K562 (cell line): ENCODE results near the gene WDR18. TPM values are rescaled to one million over a fixed set of nuclear protein-coding genes. Genes with fewer than 3 reads are reported as not detected.

Experiments
- BACH1 ChIP-seq: fragments of 200-800 bp; sonication (Bioruptor generic); IDR thresholded peaks from 2 replicates; pipeline ENCODE4 v1.6.1; 2016; ENCODE audit warnings: missing genetic modification characterization, missing compliant biosample characterization
- CAMTA2 ChIP-seq: fragments of 250-450 bp; sonication (Bioruptor Pico); conservative IDR thresholded peaks from 2 replicates; pipeline ENCODE4 v1.5.1; 2022
- HOMEZ ChIP-seq: fragments of 250-450 bp; sonication (Bioruptor Pico); IDR thresholded peaks from 2 replicates; pipeline ENCODE4 v1.4.0; 2020; ENCODE audit warnings: mild to moderate bottlenecking, moderate library complexity
- NONO ChIP-seq, 2 experiments: fragments of 200-400 bp in 1 of 2; fragments of 450-650 bp in 1 of 2; formaldehyde crosslinking in 1 of 2; IDR thresholded peaks; 2 replicates each; pipeline ENCODE4 v1.6.1; 2017; ENCODE audit warnings: low read depth in 2 of 2, mild to moderate bottlenecking in 2 of 2, moderate library complexity in 2 of 2, low read length in 1 of 2
- OTX1 ChIP-seq: fragments of 450-650 bp; formaldehyde crosslinking; IDR thresholded peaks from 2 replicates; pipeline ENCODE4 v1.4.0; 2022; ENCODE audit warnings: mild to moderate bottlenecking
- PHF8 ChIP-seq: fragments of 200-600 bp; sonication (generic); IDR thresholded peaks from 2 replicates; pipeline ENCODE4 v1.6.1; 2012; ENCODE audit warnings: mixed run types, mild to moderate bottlenecking, inconsistent platforms, low read length, moderate library complexity, borderline replicate concordance
- RFX7 ChIP-seq: fragments of 250-450 bp; sonication (Bioruptor Pico); IDR thresholded peaks from 2 replicates; pipeline ENCODE4 v1.5.1; 2021; ENCODE audit warnings: mild to moderate bottlenecking
- SIN3B ChIP-seq: fragments of 450-650 bp; IDR thresholded peaks from 2 replicates; pipeline ENCODE4 v1.6.1; 2017; ENCODE audit warnings: low read depth, mild to moderate bottlenecking, moderate library complexity
- ZKSCAN1 ChIP-seq: fragments of 150-350 bp; IDR thresholded peaks from 2 replicates; pipeline ENCODE4 v1.6.1; 2016; ENCODE audit warnings: low read depth, low read length
- ZNF316 ChIP-seq: fragments of 450-650 bp; IDR thresholded peaks from 2 replicates; pipeline ENCODE4 v1.6.1; 2016
- polyA plus RNA-seq, 8 experiments: library from polyadenylated mRNA; depleted of rRNA in 4 of 8; stranded (reverse) in 5 of 8; unstranded in 3 of 8; fragments of >200 nt; fragmentation: Nextera tagmentation in 2 of 8; fragmentation: Illumina TruSeq in 1 of 8; extraction: Ambion mirVana in 2 of 8; extraction: Trizol in 1 of 8; gene quantifications; 2 replicates each; pipeline versions ENCODE4 v1.2.1 to v1.2.3, GENCODE V29; 2011 to 2014; ENCODE audit warnings: inconsistent platforms in 1 of 8, missing spikeins in 1 of 8
- total RNA-seq, 7 experiments: library from RNA; depleted of rRNA in 6 of 7; stranded (reverse); fragments of >200 nt in 6 of 7; fragmentation: Illumina TruSeq in 2 of 7; extraction: Trizol in 2 of 7; gene quantifications; 2 replicates each; pipeline versions ENCODE4 v1.2.1 to v1.2.3, GENCODE V29; 2011 to 2021; ENCODE audit warnings: low replicate concordance in 1 of 7
- TF ChIP-seq, protein P1 (sequence below): fragments of 250-450 bp; sonication (Bioruptor Pico); IDR thresholded peaks from 2 replicates; pipeline ENCODE4 v1.8.0; 2021; ENCODE audit warnings: borderline replicate concordance, mild to moderate bottlenecking, moderate library complexity; ENCODE audit not compliant: poor library complexity, severe bottlenecking
- TF ChIP-seq, protein P2 (sequence below): sonication (generic); formaldehyde crosslinking; IDR thresholded peaks from 2 replicates; pipeline ENCODE4 v1.8.0; 2022; ENCODE audit warnings: missing genetic modification reagents, mild to moderate bottlenecking, borderline replicate concordance
- TF ChIP-seq, protein P3 (sequence below): fragments of 250-450 bp; sonication (Bioruptor Pico); IDR thresholded peaks from 2 replicates; pipeline ENCODE4 v1.5.0; 2021; ENCODE audit warnings: mild to moderate bottlenecking, borderline replicate concordance
- TF ChIP-seq, protein P4 (sequence below): sonication (generic); formaldehyde crosslinking; IDR thresholded peaks from 2 replicates; pipeline ENCODE4 v1.8.0; 2023; ENCODE audit warnings: missing genetic modification reagents, mild to moderate bottlenecking, borderline replicate concordance

The WDR18 gene
- total and polyA plus RNA-seq, 9 of the 15 experiments (the other 6 are each of a cell fraction or from before 2014, with no cell fraction given) = 0.65 to 181 (median 30.1) TPM

DNA sequence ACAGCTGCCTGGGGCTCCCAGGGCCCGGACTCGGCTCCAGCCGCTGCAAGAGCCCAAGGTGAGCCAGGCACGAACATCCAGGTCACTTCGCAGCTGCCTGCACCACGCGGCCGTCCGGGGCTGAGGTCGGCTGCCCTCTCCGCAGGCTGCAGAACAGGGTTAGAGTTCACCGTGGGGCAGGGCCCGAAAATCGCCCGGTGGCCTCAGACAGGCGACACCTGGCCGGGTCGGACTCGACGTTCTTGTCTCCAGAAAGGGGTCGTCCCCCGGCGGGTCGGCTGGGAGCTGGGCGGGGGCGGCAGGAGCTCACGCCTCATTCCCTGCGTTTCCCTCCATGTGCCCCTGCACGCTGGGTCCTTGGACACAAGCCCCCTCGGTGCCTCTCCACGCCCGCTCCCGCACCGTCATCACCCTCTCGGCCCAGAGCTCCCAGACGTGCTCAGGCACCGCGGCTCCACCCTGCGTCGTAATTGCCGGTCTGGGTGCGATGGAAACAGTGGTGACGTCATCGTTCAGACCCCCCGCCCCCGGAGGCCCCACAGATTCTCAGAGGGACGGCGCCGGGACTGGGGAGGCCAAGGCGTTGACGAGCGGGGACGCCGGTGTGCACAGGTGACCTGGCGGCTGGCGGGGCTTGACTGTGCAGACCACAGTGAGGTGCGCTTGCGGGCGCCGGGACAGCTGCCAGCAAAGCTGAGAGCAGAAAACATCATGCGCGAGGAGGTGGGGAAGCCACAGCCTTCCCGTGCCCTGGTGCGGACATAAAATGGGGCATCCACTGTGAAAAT is 12.1 kb downstream of the WDR18 start (continued):
- TF ChIP-seq, protein P1, sequence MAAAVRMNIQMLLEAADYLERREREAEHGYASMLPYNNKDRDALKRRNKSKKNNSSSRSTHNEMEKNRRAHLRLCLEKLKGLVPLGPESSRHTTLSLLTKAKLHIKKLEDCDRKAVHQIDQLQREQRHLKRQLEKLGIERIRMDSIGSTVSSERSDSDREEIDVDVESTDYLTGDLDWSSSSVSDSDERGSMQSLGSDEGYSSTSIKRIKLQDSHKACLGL (CRISPR knock-in tag) = no peak
- TF ChIP-seq, protein P2, sequence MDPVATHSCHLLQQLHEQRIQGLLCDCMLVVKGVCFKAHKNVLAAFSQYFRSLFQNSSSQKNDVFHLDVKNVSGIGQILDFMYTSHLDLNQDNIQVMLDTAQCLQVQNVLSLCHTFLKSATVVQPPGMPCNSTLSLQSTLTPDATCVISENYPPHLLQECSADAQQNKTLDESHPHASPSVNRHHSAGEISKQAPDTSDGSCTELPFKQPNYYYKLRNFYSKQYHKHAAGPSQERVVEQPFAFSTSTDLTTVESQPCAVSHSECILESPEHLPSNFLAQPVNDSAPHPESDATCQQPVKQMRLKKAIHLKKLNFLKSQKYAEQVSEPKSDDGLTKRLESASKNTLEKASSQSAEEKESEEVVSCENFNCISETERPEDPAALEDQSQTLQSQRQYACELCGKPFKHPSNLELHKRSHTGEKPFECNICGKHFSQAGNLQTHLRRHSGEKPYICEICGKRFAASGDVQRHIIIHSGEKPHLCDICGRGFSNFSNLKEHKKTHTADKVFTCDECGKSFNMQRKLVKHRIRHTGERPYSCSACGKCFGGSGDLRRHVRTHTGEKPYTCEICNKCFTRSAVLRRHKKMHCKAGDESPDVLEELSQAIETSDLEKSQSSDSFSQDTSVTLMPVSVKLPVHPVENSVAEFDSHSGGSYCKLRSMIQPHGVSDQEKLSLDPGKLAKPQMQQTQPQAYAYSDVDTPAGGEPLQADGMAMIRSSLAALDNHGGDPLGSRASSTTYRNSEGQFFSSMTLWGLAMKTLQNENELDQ (CRISPR knock-in tag) = no peak
- TF ChIP-seq, protein P3, sequence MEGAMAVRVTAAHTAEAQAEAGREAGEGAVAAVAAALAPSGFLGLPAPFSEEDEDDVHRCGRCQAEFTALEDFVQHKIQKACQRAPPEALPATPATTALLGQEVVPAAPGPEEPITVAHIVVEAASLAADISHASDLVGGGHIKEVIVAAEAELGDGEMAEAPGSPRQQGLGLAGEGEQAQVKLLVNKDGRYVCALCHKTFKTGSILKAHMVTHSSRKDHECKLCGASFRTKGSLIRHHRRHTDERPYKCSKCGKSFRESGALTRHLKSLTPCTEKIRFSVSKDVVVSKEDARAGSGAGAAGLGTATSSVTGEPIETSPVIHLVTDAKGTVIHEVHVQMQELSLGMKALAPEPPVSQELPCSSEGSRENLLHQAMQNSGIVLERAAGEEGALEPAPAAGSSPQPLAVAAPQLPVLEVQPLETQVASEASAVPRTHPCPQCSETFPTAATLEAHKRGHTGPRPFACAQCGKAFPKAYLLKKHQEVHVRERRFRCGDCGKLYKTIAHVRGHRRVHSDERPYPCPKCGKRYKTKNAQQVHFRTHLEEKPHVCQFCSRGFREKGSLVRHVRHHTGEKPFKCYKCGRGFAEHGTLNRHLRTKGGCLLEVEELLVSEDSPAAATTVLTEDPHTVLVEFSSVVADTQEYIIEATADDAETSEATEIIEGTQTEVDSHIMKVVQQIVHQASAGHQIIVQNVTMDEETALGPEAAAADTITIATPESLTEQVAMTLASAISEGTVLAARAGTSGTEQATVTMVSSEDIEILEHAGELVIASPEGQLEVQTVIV = no peak
- TF ChIP-seq, protein P4, sequence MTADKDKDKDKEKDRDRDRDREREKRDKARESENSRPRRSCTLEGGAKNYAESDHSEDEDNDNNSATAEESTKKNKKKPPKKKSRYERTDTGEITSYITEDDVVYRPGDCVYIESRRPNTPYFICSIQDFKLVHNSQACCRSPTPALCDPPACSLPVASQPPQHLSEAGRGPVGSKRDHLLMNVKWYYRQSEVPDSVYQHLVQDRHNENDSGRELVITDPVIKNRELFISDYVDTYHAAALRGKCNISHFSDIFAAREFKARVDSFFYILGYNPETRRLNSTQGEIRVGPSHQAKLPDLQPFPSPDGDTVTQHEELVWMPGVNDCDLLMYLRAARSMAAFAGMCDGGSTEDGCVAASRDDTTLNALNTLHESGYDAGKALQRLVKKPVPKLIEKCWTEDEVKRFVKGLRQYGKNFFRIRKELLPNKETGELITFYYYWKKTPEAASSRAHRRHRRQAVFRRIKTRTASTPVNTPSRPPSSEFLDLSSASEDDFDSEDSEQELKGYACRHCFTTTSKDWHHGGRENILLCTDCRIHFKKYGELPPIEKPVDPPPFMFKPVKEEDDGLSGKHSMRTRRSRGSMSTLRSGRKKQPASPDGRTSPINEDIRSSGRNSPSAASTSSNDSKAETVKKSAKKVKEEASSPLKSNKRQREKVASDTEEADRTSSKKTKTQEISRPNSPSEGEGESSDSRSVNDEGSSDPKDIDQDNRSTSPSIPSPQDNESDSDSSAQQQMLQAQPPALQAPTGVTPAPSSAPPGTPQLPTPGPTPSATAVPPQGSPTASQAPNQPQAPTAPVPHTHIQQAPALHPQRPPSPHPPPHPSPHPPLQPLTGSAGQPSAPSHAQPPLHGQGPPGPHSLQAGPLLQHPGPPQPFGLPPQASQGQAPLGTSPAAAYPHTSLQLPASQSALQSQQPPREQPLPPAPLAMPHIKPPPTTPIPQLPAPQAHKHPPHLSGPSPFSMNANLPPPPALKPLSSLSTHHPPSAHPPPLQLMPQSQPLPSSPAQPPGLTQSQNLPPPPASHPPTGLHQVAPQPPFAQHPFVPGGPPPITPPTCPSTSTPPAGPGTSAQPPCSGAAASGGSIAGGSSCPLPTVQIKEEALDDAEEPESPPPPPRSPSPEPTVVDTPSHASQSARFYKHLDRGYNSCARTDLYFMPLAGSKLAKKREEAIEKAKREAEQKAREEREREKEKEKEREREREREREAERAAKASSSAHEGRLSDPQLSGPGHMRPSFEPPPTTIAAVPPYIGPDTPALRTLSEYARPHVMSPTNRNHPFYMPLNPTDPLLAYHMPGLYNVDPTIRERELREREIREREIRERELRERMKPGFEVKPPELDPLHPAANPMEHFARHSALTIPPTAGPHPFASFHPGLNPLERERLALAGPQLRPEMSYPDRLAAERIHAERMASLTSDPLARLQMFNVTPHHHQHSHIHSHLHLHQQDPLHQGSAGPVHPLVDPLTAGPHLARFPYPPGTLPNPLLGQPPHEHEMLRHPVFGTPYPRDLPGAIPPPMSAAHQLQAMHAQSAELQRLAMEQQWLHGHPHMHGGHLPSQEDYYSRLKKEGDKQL (CRISPR knock-in tag) = no peak
- TF ChIP-seq RFX7 (CRISPR knock-in tag) (no peak), OTX1 (CRISPR knock-in tag) (0 out of 2 replicates have a peak, but pooled peaks have one; percentile 37), SIN3B (no peak), NONO (IDR thresholded peaks at IDR 0.05; ENCODE audit: low read depth in 2 of 2, low read length in 1 of 2) (no peak), CAMTA2 (CRISPR knock-in tag) (no peak), HOMEZ (CRISPR knock-in tag) (no peak), BACH1 (tag) (no peak), PHF8 (0 out of 2 replicates have a peak, but pooled peaks have one; percentile 19), ZKSCAN1 (no peak), ZNF316 (no peak)
